Activated B cell treated with CpG ODN at 0.5 μM for 24 hours (primary cell): Measurements from ENCODE around the gene SEMA3B. TPM values are rescaled to one million over a fixed set of nuclear protein-coding genes. Genes with fewer than 3 reads are reported as not detected.

ENCODE experiments used
- ATAC-seq: fragments of 200-7000 bp; cut with Tn5 transposase; one replicate; pipeline ENCODE4 v1.10.0; 2021; ENCODE audit warnings: low read depth, mild to moderate bottlenecking, moderate library complexity
- CTCF ChIA-PET: fragments of 350-600 bp; sonication (Branson Sonifier 250); formaldehyde crosslinking; loops from one replicate; lab custom pipeline; 2021; ENCODE audit warnings: antibody characterized with exemption; lab: Charles Lee
- POLR2A ChIA-PET: fragments of 350-600 bp; sonication (Branson Sonifier 250); formaldehyde crosslinking; loops from one replicate; lab custom pipeline; 2021; ENCODE audit warnings: antibody characterized with exemption; lab: Charles Lee
- DNase-seq: peaks from one replicate; pipeline ENCODE4 v3.0.0; 2022
- H3K27ac Mint-ChIP-seq: one replicate; pipeline ENCODE4 v1.8.0; 2020; ENCODE audit warnings: mixed read lengths
- H3K27me3 Mint-ChIP-seq: one replicate; pipeline ENCODE4 v1.8.0; 2021; ENCODE audit warnings: mixed read lengths
- H3K36me3 Mint-ChIP-seq: one replicate; pipeline ENCODE4 v1.8.0; 2021; ENCODE audit warnings: low read depth, mixed read lengths
- H3K4me1 Mint-ChIP-seq: one replicate; pipeline ENCODE4 v1.8.0; 2021; ENCODE audit warnings: mixed read lengths
- H3K4me3 Mint-ChIP-seq: one replicate; pipeline ENCODE4 v1.8.0; 2020; ENCODE audit warnings: mild to moderate bottlenecking, mixed read lengths
- H3K9me3 Mint-ChIP-seq: one replicate; pipeline ENCODE4 v1.8.0; 2020; ENCODE audit warnings: mixed read lengths
- CTCF ChIP-seq: fragments of 200-600 bp; IDR thresholded peaks from one replicate; pipeline ENCODE4 v1.8.0; 2022; ENCODE audit warnings: antibody characterized with exemption, mild to moderate bottlenecking
- intact Hi-C: fragments of 100-400 bp; cut with micrococcal nuclease; formaldehyde crosslinking; loops from one replicate; pipeline ENCODE4 v1.15.1; 2024
- total RNA-seq: library from RNA; stranded (reverse); gene quantifications from 2 replicates; pipeline ENCODE4 v1.2.3, GENCODE V29; 2022

Gene SEMA3B
- total RNA-seq, 1 donor from 2014 or later, result not detected

GRCh38 chr3:50237754-50238548 lies 31.0 kb upstream of the SEMA3B start:
- CTCF ChIA-PET, result interaction anchor here (10.5 kb wide), 1 partner anchor 10 kb away, joined by 76 read pairs; no protein-coding TSS in a partner anchor
- peak; percentile 74 for DNase-seq

GRCh38 chr3:50238549-50239026 lies 30.4 kb upstream of the SEMA3B start:
- peak overlapping the region; percentile 91 for H3K27ac Mint-ChIP-seq
- no peak for DNase-seq
- ChIA-PET CTCF (interaction anchor here (10.5 kb wide), 1 partner anchor 11 kb away, joined by 76 read pairs; no protein-coding TSS in a partner anchor), POLR2A (interaction anchor here (1.0 to 5.6 kb wide), 4 partner anchors 9 to 99 kb away, joined by 4 to 47 read pairs (median 23); partner anchors contain the start of genes HYAL3 and NAA80)
- H3K27me3 Mint-ChIP-seq, result no peaks in the 10 kb centered on the region
- TF ChIP-seq CTCF, result no peak
- no peaks in the 10 kb centered on the region for H3K9me3 Mint-ChIP-seq
- peaks cover 72% of the 10 kb centered on the region for H3K4me1 Mint-ChIP-seq
- peaks cover 41% of the 10 kb centered on the region for H3K36me3 Mint-ChIP-seq
- intact Hi-C loops, result loop anchor here (1.0 to 10.0 kb wide), 3 partner anchors 8 to 434 kb away; partner anchors contain the start of gene INKA1
- peak overlapping the region; percentile 95 for H3K4me3 Mint-ChIP-seq
- ATAC-seq, result no peak

More at GRCh38 chr3:50237754-50238548, 31.0 kb upstream of the SEMA3B start:
- no peaks in the 10 kb centered on the region for H3K9me3 Mint-ChIP-seq
- POLR2A ChIA-PET, result interaction anchor here (0.6 to 5.6 kb wide), 10 partner anchors 9 to 895 kb away, joined by 3 to 47 read pairs (median 4); partner anchors contain the start of genes HYAL3, IFRD2 and NAA80
- H3K27ac Mint-ChIP-seq, result peak overlapping the region; percentile 91
- no peaks in the 10 kb centered on the region for H3K27me3 Mint-ChIP-seq
- TF ChIP-seq CTCF, result no peak
- peak overlapping the region; percentile 95 for H3K4me3 Mint-ChIP-seq
- peaks cover 41% of the 10 kb centered on the region for H3K36me3 Mint-ChIP-seq
- intact Hi-C loops, result loop anchor here (1.0 to 10.0 kb wide), 5 partner anchors 8 to 897 kb away; partner anchors contain the start of genes INKA1, TUSC2 and USP4
- peaks cover 69% of the 10 kb centered on the region for H3K4me1 Mint-ChIP-seq
- ATAC-seq, result peak; percentile 34

- POLR2A ChIA-PET, result interaction anchor here (5.1 kb wide), 1 partner anchor 11 kb away, joined by 66 read pairs; no protein-coding TSS in a partner anchor
- H3K27me3 Mint-ChIP-seq, result no peaks in the 10 kb centered on the region
- DNase-seq, result no peak
- ATAC-seq, result no peak
- CTCF ChIA-PET, result interaction anchor here (1.2 to 10.5 kb wide), 2 partner anchors 12 to 19 kb away, joined by 4 to 76 read pairs; no protein-coding TSS in a partner anchor
- peaks cover 46% of the 10 kb centered on the region for H3K36me3 Mint-ChIP-seq
- H3K4me3 Mint-ChIP-seq, result peak overlapping the region; percentile 38
- peaks cover 78% of the 10 kb centered on the region for H3K4me1 Mint-ChIP-seq
- intact Hi-C loops, result loop anchor here (10.0 kb wide), 1 partner anchor 435 kb away; the partner anchor contains the start of gene INKA1
- H3K27ac Mint-ChIP-seq, result peak overlapping the region; percentile 91
- no peaks in the 10 kb centered on the region for H3K9me3 Mint-ChIP-seq
- TF ChIP-seq CTCF, result no peak
These were observed 29.3 kb upstream of the SEMA3B start for GRCh38 chr3:50239649-50240048.

GRCh38 chr3:50241163-50241562 lies 27.8 kb upstream of the SEMA3B start:
- H3K4me1 Mint-ChIP-seq, result peaks cover 80% of the 10 kb centered on the region
- TF ChIP-seq CTCF, result no peak
- peaks cover 46% of the 10 kb centered on the region for H3K36me3 Mint-ChIP-seq
- CTCF ChIA-PET, result interaction anchor here (10.5 kb wide), 1 partner anchor 13 kb away, joined by 76 read pairs; no protein-coding TSS in a partner anchor
- ATAC-seq (no peak), DNase-seq (no peak)
- peak overlapping the region; percentile 94 for H3K27ac Mint-ChIP-seq
- no peaks in the 10 kb centered on the region for H3K9me3 Mint-ChIP-seq
- intact Hi-C loops, result no loop called here
- no peaks in the 10 kb centered on the region for H3K27me3 Mint-ChIP-seq
- POLR2A ChIA-PET, result interaction anchor here (0.5 to 5.1 kb wide), 4 partner anchors 13 to 1684 kb away, joined by 3 to 66 read pairs (median 5); partner anchors contain the start of genes HYAL3 and NAA80
- peak overlapping the region; percentile 78 for H3K4me3 Mint-ChIP-seq
